Type B pancreatic cell (in vitro differentiated cells): ENCODE measurements around the gene KCNN3. TPM values are rescaled to one million over a fixed set of nuclear protein-coding genes. Genes with fewer than 3 reads are reported as not detected.
A peak's percentile ranks its signal among the peaks of the same experiment; 100 is the strongest.

Experiments
- DNase-seq: peaks from one replicate; pipeline ENCODE4 v3.0.0; 2021; ENCODE audit warnings: mixed read lengths; ENCODE audit not compliant: unreplicated experiment; ENCODE audit errors: extremely low spot score
- H3K27ac Mint-ChIP-seq: 2 replicates; pipeline ENCODE4 v1.8.0; 2021; ENCODE audit warnings: mild to moderate bottlenecking, mixed read lengths
- H3K27me3 Mint-ChIP-seq: 2 replicates; pipeline ENCODE4 v1.8.0; 2021; ENCODE audit warnings: mixed read lengths
- H3K36me3 Mint-ChIP-seq: 2 replicates; pipeline ENCODE4 v1.8.0; 2021; ENCODE audit warnings: mixed read lengths
- H3K4me1 Mint-ChIP-seq: one replicate; pipeline ENCODE4 v1.8.0; 2021; ENCODE audit warnings: mixed read lengths; ENCODE audit not compliant: unreplicated experiment
- H3K4me3 Mint-ChIP-seq: 2 replicates; pipeline ENCODE4 v1.8.0; 2021; ENCODE audit warnings: mild to moderate bottlenecking, mixed read lengths
- H3K9me3 Mint-ChIP-seq: 2 replicates; pipeline ENCODE4 v1.8.0; 2021; ENCODE audit warnings: mixed read lengths
- total RNA-seq: library from RNA; stranded (reverse); gene quantifications from 2 replicates; pipeline ENCODE4 v1.2.1, GENCODE V29; 2021; ENCODE audit warnings: low replicate concordance
- TF ChIP-seq, protein P1 (sequence below): fragments of 200-600 bp; sonication (generic); conservative IDR thresholded peaks from 2 replicates; pipeline ENCODE4 v1.5.0; 2021; ENCODE audit warnings: antibody characterized with exemption, mild to moderate bottlenecking

The KCNN3 gene
- total RNA-seq, 1 donor from 2014 or later: 3.8 TPM

DNA sequence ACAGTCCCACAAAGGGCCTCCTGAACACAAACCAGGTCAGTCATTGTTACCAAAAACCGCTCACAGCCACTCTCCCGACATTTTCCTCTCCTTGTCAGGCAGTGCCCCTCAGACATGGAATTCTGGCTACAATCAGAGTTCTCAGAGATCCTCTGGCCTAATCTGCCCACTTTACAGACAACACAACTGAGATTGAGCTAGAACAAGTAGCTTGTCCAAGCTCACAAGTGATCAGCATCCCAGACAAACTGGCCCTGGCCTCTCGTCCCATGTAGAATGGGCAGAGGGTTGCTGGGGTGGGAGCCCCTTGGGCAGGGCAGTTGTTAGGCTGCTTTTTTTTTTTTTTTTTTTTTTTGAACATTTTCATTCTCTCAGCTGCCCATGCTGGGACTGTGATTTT lies 57.2 kb downstream of the KCNN3 start:
- Mint-ChIP-seq H3K4me1 (peaks cover 52% of the 10 kb centered on the region), H3K27ac (no peak overlapping the region), H3K27me3 (peaks cover 30% of the 10 kb centered on the region), H3K9me3 (peaks cover 6% of the 10 kb centered on the region), H3K36me3 (peaks cover 5% of the 10 kb centered on the region), H3K4me3 (no peak overlapping the region)
- TF ChIP-seq, protein P1, sequence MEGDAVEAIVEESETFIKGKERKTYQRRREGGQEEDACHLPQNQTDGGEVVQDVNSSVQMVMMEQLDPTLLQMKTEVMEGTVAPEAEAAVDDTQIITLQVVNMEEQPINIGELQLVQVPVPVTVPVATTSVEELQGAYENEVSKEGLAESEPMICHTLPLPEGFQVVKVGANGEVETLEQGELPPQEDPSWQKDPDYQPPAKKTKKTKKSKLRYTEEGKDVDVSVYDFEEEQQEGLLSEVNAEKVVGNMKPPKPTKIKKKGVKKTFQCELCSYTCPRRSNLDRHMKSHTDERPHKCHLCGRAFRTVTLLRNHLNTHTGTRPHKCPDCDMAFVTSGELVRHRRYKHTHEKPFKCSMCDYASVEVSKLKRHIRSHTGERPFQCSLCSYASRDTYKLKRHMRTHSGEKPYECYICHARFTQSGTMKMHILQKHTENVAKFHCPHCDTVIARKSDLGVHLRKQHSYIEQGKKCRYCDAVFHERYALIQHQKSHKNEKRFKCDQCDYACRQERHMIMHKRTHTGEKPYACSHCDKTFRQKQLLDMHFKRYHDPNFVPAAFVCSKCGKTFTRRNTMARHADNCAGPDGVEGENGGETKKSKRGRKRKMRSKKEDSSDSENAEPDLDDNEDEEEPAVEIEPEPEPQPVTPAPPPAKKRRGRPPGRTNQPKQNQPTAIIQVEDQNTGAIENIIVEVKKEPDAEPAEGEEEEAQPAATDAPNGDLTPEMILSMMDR: no peak
- DNase-seq: no peak

DNA sequence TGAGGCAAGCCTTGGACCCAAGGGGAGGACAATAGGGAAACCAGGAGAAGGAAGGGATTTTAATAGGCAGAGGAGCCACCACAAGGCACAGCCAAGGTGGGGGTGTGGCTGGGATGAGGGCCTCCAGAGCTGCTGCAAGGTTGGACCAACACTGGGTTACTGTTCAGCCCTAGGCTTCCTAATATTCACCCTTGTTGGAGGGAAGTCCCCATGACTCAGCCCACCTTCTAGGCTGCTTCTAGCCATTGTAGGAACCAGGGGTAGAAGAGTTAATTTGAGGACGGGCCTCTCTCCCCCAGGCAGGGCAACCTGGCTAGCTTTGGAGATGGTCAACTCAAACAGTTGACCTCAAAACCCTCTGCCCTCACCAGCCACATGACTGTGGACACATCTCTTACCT lies 59.5 kb downstream of the KCNN3 start:
- DNase-seq: no peak
- H3K36me3 Mint-ChIP-seq: peaks cover 6% of the 10 kb centered on the region
- H3K27me3 Mint-ChIP-seq: peaks cover 30% of the 10 kb centered on the region
- no peak overlapping the region for H3K4me3 Mint-ChIP-seq
- H3K27ac Mint-ChIP-seq: no peak overlapping the region
- TF ChIP-seq, protein P1: no peak
- H3K9me3 Mint-ChIP-seq: peaks cover 7% of the 10 kb centered on the region
- peaks cover 61% of the 10 kb centered on the region for H3K4me1 Mint-ChIP-seq

DNA sequence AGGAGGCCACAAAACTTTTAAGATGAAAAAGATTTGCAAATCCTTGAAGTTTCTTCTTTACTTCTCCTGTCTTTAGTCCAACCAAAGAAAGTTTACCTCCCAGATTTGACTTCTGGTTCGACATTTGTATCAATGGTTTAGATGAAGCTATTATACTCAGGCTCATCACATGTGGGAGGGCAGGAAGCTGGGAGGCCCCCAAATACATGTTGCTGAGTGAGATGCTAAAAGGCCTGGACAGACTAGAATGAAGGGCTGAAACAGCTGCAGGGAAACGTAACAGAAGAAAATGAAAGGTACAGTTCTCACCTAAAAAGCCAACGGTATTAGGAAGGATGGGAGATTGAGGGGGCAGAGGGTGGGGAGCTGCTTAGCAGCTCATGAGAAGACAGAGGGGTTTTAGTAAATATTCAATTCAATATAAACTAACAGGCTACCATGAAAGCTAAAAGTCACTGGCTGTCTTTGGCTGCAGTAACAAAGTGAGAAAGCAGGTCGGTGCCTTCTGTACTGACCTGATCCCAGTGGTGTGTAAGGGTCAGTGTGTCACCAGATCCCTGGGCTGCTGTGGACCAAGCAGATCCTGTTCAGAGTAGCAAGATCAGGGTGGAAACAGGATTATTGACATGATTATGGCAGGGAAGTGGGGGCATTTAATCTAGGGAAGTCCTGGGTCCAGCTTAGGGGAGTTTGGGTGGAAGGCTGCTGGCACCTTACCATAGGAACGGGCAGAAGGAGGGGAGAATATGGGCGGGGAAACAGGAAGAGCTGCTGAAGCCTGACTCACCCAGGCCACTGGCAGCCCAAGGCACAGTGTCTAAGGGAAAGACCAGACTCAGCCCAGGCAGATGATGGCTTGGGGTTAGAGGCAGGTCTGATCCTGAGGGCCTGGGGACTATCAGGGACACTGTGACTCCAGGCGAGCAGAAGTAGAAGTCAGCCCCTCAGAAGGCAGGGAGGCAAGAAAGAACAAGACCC lies 60.4 kb downstream of the KCNN3 start:
- Mint-ChIP-seq H3K27ac (peak overlapping the region; percentile 67), H3K36me3 (peaks cover 6% of the 10 kb centered on the region), H3K4me1 (peaks cover 70% of the 10 kb centered on the region), H3K27me3 (peaks cover 31% of the 10 kb centered on the region), H3K4me3 (no peak overlapping the region), H3K9me3 (peaks cover 7% of the 10 kb centered on the region)
- TF ChIP-seq, protein P1: no peak
- no peak for DNase-seq

DNA sequence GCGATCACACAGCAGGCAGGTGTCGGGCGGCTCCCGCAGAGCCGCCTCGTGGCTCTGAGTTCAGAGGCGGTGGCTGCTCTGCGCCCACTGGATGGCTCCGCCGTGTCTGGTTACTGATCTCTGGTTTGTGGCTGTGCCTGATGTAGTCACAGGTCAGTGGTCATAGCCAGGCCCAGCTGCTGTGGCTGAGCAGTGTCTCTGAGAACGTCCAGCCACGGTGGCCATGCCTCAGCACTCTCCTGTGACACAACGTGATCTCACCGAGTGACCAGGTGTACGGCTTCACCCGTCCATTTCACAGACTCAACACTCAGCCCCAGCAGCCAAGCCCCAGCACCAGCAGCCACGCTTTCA lies 61.2 kb downstream of the KCNN3 start:
- Mint-ChIP-seq H3K4me3 (no peak overlapping the region), H3K36me3 (peaks cover 6% of the 10 kb centered on the region), H3K27ac (peak overlapping the region; percentile 85), H3K27me3 (peaks cover 39% of the 10 kb centered on the region), H3K4me1 (peaks cover 75% of the 10 kb centered on the region), H3K9me3 (peaks cover 7% of the 10 kb centered on the region)
- TF ChIP-seq, protein P1: no peak
- no peak for DNase-seq

DNA sequence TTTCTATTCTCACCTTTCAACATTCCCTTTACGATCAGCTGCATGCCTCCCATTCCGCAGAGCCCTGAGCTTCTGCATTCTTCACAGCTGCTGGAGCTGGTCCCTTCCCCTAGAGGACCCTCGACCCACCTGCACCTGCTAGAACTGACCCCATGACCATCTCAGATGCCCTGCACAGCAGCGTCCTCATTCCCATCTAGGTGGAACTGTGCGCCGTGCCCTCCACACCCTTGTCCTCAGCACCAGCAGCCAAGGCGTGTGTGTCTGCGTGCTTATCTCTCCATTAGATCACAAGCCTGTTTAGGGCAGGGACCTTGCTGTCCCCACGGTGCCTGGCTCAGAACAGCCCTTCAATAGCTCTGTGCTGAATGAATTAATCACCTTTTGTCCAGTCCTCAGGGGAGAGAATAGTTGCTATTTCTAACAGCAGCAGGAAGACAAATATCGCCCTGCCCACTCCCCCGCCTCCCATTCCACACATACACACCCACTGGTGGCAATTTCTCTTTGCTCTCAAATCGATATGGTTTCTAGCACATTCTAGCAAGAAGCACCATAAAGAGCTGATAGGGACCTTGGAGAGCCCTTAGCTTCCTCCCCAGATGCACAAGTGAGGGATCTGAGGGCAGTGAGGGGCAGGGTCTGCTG lies 61.7 kb downstream of the KCNN3 start:
- no peak for DNase-seq
- peaks cover 41% of the 10 kb centered on the region for H3K27me3 Mint-ChIP-seq
- TF ChIP-seq, protein P1: no peak
- H3K9me3 Mint-ChIP-seq: peaks cover 7% of the 10 kb centered on the region
- H3K27ac Mint-ChIP-seq: peak overlapping the region; percentile 85
- H3K36me3 Mint-ChIP-seq: peaks cover 6% of the 10 kb centered on the region
- H3K4me3 Mint-ChIP-seq: peak overlapping the region; percentile 40
- peaks cover 71% of the 10 kb centered on the region for H3K4me1 Mint-ChIP-seq
